T1000 (cell line): ENCODE measurements around the gene UBALD1.

ENCODE experiments used
- DNase-seq: peaks from one replicate; lab custom pipeline; 2025; ENCODE audit warnings: mixed read lengths; lab: John Stamatoyannopoulos, UW

UBALD1 gene

DNA sequence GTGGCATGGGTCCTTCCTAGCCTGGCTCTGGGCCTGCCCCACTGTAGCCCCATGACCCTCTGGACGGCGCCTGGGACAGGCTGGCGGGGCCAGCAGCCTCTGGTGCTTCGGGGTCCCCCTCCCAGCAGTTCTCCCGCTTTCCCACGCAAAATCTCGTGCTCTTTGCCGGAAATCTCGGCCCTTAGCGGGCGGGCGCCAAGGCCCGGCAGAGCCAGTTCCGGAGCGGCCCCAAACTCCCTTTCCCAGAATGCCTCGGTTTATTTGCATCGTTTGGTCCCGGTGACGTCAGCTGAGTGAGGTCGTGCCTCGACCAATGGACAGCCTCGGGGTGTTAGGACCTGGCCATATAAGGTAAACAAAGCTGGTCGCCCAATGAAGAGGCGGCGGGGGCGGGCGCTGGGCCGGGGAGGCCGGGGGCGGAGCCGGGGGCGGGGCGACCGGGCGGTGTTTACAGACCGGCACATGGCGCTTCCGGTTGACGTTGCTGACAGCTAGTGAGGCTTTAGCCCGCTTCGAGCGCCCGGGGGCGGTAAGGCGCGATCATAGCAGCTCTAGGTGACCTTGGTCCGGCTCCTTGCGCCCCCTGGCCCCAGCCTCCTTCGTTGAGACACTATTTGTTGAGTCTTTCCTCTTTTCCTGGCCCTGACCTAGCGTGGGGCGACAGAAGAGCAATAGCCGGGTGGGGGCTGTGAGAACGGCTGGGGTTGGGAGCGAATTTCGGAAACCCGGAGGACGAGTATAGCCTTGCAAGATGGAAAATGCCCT lies 1.5 kb upstream of the UBALD1 start:
- peak; percentile 99 for DNase-seq

DNA sequence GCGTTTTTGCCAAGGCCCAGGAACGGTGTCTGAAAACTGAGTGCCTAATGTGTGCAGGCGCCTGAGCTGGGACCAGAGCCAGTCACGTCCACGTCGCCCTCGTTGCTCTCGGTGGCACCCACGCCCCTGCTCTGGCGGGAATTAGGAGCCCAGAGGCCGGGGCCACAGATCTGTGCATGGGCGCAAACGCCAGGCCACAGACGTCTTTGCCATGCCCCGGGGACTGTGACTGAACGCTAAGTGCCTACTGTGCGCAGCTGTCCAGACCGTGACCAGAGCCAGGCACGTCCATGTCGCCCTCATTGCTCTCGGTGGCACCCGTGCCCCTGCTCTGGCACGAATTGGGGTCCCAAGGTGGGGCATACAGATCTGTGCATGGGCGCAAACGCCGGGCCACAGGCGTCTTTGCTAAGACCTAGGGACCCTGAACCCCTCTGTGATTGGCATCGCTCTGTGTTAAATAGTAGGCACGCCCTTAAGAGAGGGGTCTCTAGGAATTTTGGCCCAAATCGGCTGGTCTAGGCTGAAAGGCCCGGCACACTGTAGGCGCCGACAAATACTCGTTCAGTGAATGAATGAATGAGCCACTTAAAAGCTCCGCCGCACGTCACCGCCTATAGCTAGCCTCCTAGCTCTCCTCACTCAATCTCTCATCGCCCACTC lies 827 bp upstream of the UBALD1 start:
- DNase-seq: no peak

DNA sequence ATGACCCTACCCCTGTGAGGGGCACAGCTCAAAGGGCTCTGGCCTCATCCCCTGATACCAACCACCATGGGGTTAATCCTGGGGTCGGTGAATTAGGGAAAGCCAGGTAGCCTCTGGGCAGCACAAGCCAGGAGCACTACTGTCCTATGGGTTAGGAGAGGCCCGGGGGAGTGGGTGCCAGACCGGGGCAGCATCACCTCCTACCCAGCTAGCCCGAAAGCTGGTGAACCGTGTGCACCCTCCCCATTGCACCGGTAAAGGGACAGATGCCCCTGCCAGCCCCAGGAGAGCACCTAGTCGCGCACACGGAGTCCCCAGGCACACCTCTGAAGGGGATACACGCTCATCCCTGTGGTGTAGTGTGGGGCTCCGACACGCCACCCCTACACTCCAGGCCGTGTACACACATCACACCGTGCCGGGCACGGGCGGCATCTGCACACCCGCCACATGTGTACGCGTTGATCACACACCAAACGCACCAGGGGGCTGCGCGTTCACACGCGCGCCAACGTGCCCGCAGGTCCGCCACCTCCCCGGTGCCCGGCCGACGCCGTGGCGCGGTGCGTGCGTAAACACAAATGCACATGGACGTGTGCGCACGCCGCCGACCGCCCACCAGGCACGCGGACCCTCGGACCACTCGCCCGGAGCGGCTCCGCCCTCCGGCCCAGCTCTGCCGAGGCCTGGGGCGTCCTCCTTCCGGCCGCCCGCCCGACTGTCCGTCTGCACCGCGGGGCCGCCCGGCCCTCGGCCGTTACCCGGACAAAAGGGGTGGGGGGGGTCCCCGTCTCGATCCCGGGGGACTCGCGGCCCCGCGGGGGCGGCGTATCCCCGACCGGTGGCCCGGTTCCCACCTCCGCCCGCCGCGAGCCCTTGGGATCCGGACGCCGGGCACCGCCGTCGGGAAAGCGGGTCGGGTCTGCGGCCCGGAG lies 785 bp downstream of the UBALD1 start:
- no peak for DNase-seq

DNA sequence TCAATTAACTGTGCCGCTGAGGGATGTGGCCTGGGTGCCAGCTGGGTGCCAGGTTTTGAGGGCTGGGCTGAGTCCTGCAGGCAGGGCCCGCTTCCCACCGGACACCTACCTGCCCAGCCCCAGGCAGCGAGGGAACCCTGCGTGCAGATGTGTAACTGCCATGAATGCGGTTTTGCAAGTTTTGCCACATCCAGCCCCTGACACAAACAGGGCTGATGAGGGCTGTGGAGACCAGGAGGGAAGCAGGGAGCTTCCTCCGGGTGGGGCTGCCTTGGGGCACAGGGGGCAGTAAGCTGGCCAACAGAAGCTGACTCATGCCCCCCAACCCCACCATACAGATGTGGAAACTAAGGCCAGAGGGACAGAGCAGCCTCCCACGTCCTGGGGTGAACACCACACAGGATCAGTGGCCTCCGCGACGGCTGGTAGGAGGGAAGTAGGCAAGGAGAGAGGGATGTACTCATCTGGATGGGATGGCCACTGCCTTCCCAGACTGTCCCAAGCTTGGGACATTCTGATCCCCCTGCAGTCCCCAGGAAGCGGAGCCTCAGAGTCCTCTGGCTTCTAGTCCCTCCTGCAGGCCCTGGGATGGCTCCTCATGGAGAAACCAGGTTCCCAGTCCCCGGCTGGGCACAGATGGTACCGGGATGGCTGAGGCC lies 1.6 kb downstream of the UBALD1 start:
- no peak for DNase-seq

DNA sequence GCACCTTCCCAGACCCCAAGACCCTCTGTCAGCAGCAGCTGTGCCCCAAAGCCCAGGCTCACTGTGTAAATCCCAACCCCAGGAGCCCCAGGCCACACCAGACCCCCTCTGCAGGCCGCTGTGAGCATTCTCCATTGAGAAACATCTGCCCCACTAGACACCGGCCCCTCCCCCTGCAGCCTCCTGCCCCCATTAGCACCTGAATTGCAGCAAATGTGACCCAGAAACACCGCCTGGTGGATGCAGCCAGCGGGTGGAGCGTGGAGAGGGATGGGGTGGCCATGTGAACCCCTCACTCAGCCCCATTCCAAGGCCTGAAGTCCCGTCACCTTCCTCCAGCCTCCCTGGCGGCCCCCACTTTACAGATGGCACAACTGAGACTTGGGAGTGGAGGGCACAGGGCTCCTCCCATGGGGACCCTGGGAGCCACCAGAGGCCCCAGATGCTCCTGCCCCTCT lies 2.2 kb downstream of the UBALD1 start:
- no peak for DNase-seq

DNA sequence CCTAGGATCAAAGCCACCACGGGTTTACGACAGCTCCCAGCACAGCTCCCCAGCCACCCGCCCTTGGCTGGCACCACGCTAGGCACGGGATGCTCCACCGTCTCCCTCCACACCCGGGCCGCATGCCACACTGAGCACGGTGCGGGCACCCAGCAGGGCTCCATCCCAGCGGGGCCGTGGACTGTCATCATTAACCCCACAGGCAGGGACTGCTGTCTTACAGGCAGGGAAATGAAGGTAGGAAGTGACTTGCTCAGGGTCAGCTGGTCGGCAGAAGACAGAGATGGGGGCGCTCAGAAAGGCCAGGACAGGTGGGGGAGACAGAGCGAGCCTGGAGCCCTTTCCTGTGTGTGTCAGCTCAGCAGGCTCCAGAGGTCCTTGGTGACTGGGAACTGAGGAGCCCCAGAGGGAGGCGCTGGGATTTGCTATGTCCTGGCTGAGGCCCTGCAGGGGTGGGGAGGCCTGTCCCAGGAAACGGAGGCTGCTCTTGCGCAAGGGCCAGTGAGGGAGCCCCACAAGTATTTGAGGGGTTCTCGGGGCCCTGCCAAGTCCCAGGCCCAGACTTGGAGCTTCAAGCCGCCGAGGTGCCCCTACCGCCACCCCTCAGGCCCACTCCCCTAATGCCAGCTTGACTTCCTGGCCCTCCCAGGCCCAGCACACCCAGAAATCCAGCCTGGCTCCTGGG lies 3.2 kb downstream of the UBALD1 start:
- no peak for DNase-seq

DNA sequence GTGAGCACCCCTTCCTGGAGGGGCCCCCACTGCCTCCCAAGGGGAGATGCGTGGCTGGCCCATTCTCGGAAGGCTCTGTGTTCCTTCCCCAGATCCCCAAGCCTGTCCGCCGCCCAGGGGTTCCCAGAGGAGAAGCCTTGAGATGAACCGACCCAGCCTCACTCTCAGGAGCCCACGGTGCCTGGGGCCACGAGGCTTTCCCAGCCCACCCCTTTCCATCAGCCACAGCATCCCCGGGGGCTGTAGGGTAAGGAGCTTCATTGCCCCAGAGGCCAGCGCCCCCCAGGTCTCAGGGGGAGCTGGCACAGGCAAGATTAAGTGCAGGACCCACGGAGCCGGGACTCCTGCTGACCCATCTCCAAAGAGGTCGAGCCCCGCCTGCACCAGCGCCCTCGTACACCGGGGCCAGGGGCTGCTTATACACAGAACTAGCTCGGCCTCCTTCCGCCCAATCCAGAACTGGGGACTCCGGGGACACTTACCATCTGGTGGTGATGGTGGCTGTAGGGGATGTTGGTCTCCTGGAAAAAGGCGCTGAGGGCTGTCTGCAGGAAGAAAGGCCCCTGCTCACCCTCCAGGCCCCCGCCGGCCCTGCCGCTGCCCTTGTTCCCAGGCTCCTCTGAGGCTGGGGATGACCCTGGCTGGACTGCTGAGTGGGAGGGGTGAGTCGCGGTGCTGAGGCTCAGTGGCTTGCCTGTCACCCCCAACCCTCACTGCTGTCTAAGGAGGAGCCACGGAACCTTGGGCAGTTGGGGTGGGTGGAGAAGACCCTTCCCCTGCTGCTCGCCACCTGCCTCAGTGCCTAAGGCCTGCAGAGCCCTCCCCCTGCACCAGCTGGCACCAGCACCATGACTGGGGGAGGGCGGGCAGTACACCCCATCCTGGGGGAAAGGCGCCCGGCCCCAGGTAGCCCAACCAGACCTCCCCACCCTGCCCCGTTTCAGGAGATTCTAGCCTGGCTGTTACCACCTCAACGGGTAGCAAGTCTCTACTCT lies 4.4 kb downstream of the UBALD1 start:
- no peak for DNase-seq

DNA sequence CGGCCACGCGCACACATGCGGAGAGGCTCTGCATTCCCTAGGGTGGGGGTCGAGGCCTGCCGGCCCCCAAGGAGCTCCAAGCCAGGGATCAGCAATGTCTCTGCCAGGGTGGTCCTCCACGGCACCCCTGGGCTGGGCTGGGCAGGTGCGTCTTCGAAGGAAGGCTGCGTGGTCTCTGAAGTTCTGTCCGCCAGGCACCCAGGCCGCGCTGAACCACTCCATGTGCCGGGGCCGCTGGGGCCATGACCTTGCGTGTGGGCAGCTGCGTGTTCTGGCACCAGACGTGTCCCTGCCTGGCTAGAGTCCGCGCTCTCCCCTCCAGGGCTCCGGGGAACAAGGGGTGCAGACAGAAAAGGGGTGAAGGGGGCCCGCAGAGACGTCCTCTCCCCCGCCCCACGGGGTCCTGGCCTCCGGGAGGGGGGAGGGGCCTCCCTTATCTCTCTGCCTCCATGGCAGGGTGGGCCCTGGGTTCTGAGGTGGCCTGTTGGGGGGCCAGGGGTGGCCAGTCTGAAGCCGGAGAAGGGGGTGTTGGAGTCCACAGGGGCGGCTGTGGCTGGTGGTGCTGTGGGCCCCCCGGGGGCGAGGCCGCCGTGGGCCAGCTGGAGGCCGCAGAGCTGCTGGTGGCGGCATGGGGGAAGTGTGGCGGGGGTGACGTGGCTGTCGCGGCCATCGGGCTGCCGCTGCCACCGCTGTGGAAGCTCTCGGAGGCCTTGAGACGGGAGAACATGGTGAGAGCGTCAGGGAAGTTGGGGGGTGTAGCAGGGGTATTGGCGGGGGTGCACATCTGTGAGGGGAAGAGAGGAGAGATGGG lies 5.3 kb downstream of the UBALD1 start:
- DNase-seq: no peak

DNA sequence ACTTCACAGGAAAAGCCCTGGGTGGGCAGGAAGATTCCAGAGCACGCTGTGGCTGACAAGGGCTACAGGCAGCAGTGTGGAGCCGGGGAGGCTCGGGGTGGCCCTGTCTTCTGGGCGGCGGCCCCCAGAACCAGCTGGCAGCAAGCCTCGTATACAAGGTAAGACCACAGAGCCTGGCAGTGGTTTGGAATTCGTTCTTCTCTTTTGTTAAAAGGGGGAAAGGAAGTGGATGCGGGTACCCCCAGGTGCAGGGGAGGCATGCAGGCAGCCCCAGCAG lies 6.0 kb downstream of the UBALD1 start:
- no peak for DNase-seq

DNA sequence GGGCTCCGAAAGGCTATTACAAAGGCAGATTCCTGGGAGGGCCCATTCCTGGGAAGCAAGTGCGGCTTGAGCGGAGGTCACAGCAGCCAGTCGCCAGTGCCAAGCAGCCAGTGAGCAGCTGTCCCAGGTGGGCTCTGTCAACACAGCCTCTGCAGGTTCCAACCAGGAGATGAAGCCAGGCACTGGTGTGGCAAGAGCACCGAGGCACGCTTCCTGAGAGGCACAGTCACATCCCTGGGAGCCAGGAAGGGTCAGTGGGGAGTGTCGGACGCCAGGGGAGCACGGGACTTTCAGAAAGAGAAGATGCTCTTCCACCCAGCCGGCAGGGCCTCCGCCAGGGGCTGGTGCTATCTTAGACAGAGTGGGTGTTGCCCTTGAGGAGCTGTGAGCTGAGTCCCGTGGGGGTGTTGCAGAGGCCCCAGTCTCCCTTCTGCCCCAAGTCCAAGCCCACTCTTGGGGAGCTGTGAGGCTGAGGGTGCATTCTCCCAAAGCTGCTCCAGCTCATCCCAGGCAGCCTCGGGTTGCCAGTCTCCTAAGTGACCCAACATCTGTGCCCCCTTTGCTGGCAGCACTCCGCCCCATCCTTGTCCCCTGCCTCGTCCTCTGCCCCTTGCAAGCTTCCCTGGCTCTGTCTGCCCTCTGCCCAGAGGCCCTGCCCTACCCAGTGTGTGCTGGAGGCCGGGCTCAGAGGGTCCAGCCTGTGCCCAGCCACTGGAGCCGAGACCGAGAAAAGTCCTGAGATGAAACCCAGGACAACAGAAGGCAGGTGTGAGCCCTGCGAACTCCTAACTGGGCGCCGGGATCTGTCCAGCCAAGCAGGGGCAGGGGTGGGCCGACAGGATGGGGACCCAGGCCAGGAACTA lies 6.6 kb downstream of the UBALD1 start:
- DNase-seq: no peak

DNA sequence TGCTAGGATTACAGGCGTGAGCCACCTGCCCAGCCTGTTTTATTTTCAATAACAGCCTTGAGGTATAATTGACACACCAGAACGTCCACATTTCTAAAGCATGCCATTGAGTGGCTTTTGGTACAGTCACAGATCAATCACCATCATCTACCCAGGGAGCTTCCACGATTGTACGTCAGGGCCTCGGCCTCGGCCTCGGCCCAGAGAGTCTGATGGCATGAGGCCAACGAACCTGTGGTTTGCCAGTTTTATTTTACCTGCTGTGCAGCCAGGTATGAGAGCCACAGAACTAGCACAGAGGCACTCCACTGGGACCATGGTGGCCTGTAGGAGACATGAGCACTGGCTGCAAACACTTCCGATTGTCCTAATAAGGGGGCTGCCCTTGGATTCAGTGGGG lies 8.3 kb downstream of the UBALD1 start:
- no peak for DNase-seq

DNA sequence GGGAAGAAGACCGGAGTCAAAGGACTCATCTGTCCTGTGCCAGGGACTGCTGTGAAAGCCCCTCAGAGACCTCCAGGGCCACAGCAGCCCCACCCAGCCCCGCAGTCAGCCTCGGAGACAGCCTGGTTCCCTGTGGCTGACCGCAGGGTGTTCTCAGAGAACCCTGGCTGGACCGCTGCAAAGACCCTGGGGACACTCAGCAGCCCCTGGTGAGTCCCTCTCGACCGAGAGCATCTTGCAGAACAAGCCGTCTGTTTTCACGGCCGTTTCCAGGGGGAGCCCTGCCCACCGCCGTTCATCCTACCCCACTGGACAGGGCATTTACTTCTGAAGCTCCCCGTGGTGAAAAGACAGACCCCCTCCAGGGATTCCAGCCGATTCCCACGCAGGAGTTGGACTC lies 10.3 kb downstream of the UBALD1 start:
- DNase-seq: no peak

DNA sequence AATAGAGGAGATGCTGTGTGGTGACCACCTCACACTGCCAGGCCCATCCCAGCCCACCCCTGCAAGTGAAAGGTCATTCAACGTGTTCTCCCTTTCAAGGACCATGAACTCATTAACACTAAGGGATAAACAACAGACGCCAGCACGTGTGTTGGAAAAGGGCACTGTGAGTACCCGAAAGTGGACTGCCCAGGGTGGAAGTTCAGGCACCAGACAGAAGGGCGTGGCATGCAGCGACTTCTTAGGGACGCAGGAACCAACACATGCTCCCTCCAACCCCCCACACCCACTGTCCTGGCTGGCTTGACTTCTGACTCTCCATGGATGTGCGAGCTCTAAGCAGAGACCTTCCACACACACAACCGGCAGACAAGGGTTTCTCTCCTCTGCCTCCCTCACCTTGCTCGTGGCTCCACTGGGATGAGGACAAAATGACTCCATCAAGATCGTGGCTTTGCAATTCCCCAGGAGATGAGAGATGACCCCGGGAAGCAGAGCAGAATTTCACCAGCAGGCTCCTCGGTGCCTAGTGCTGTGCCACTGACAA lies 11.0 kb downstream of the UBALD1 start:
- DNase-seq: no peak

DNA sequence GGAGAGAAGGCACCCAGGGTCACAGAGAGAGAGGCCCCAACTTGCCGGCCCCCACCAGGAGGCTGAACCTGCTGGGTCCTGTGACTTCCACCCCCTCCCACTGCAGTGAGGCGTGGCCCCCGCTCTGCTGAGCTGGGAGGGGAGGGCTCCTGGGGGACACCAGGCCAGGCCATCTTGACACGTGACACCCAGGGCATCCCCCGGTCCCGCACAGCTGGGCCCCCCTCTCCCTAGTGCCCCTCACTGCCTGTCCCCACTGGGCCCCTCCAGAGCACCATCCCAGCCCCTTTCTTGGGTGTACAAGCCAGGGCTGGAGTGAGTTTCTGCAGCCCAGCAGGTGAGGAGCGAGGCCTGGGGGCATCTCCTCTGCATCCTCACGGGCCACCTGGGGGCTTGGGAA lies 12.4 kb downstream of the UBALD1 start:
- DNase-seq: no peak

DNA sequence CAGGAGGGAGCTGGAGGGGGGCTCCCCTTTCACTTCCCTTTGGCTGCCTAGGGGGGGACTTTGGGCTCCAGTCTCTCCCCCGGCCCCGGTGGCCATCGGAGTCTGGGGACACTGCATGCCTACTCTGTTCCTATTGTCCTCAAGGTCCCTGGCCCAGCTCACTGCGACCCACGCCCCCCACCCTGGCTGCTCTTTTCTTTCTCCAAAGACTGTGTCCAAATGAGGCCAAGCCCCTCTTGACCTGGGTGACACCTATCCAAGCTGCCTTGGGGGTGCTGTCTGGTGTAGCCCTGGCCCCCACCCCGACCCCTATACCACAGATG lies 12.9 kb downstream of the UBALD1 start:
- no peak for DNase-seq

DNA sequence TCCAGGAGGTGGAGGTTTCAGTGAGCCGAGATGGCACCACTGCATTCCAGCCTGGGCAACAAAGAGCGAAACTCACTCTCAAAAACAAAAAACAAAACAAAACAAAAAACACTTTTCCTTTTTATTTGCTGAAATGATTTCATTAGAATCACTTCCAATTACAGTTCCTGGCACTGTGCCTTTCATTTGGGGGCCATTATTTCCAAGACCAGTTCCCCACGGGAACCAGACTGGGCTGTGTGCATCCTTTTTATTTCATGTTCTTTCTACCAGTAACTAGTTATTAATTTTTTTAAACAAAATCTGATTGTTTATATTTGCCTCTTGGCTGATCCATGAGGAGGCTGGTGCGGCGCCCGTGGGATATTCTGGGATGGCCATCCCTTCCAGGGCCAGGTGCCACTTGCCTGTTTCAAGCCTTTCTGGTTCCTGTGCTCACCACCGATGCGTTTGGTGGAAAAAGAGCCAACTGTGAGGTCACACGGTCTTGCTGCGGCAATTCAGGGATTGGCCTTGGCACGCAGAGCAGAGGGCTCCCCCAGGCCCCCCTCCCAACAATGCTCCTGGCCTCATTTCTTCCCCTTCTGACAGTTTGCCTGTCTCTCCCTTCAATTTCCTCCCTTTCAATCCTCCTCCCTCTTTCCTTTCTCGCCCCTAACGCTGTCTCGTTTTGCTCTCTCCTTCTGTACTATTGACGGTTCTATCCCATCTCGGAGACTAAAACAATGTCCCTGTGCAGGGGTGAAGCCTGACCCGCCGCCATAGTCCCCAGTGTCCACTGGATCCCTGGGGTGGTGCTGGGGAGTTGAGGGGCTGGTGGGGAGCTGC lies 13.4 kb downstream of the UBALD1 start:
- DNase-seq: no peak

DNA sequence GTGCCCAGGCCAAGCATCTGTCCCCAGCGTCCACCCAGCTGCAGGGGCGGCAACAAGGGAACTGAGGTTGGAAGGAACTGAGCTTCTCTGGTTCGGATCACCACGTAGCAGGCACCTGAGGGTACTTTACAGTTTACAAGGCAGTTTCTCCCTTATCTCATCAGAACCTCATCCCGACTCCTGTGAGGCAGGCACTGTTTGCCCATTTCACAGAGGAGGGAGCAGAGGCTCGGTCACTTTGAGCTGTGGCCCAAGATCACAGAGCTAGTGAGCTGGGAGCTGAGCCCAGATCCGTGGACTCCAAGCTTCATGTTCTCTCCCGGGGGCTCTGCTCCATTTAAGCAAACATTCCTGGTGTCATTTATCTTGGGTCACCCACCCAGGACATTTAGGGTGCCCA lies 15.1 kb downstream of the UBALD1 start:
- DNase-seq: no peak

DNA sequence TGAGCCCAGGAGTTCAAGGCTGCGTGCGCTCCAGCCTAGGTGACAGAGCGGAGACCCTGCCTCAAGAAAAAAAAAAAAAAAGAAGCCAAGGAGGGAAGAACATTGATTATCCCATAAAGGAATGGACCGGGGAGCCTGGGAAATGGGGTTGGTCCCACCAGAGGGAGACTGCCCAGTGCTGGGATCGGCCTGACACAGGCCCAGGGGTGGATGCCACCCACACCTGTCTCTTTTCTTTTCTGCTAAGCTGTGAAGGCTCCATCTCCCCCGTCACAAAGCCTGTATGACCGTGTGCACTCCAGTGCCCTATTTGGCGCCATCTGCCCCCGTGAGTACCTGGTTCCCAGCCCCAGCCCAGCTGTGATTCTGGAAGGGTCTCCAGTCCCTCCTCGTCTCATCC lies 15.7 kb downstream of the UBALD1 start:
- DNase-seq: no peak
